OCI-LY1 (cell line): ENCODE measurements around the gene SDR42E2.

ENCODE experiments used
- EZH2 ChIP-seq: fragments of 200-600 bp; sonication (generic), shearing (Covaris generic); IDR thresholded peaks from 2 replicates; pipeline ENCODE4 v1.8.0; 2017; ENCODE audit warnings: borderline replicate concordance, mixed run types, mild to moderate bottlenecking, antibody characterized with exemption, low read length, moderate library complexity, mixed read lengths
- TF ChIP-seq, protein P1 (sequence below): fragments of 200-600 bp; sonication (generic), shearing (Covaris generic); IDR thresholded peaks from 2 replicates; pipeline ENCODE4 v1.5.1; 2017; ENCODE audit warnings: mild to moderate bottlenecking, antibody characterized with exemption, low read length, moderate library complexity, mixed read lengths

DNA sequence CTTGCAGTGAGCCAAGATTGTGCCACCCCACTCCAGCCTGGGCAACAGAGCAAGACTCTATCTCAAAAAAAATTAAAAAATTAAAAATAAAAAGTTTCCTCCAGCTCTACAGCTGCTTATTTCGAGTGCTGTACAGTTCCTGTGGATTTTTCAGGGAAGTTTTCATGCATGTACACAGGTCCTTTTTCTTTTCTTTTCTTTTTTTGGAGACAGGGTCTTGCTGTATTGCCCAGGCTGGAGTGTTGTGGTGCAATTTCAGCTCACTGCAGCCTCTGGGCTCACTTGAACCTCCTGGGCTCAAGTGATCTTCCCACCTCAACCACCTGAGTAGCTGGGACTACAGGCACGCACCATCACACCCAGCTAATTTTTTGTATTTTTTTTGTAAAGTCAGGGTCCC lies 59.7 kb downstream of the SDR42E2 start:
- TF ChIP-seq, protein P1, sequence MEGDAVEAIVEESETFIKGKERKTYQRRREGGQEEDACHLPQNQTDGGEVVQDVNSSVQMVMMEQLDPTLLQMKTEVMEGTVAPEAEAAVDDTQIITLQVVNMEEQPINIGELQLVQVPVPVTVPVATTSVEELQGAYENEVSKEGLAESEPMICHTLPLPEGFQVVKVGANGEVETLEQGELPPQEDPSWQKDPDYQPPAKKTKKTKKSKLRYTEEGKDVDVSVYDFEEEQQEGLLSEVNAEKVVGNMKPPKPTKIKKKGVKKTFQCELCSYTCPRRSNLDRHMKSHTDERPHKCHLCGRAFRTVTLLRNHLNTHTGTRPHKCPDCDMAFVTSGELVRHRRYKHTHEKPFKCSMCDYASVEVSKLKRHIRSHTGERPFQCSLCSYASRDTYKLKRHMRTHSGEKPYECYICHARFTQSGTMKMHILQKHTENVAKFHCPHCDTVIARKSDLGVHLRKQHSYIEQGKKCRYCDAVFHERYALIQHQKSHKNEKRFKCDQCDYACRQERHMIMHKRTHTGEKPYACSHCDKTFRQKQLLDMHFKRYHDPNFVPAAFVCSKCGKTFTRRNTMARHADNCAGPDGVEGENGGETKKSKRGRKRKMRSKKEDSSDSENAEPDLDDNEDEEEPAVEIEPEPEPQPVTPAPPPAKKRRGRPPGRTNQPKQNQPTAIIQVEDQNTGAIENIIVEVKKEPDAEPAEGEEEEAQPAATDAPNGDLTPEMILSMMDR, result no peak
- TF ChIP-seq EZH2, result no peak
